ENCODE data around the gene GIPC3.

Gene GIPC3, protein sequence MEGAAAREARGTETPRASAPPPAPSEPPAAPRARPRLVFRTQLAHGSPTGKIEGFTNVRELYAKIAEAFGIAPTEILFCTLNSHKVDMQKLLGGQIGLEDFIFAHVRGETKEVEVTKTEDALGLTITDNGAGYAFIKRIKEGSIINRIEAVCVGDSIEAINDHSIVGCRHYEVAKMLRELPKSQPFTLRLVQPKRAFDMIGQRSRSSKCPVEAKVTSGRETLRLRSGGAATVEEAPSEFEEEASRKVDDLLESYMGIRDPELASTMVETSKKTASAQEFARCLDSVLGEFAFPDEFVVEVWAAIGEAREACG

DNA sequence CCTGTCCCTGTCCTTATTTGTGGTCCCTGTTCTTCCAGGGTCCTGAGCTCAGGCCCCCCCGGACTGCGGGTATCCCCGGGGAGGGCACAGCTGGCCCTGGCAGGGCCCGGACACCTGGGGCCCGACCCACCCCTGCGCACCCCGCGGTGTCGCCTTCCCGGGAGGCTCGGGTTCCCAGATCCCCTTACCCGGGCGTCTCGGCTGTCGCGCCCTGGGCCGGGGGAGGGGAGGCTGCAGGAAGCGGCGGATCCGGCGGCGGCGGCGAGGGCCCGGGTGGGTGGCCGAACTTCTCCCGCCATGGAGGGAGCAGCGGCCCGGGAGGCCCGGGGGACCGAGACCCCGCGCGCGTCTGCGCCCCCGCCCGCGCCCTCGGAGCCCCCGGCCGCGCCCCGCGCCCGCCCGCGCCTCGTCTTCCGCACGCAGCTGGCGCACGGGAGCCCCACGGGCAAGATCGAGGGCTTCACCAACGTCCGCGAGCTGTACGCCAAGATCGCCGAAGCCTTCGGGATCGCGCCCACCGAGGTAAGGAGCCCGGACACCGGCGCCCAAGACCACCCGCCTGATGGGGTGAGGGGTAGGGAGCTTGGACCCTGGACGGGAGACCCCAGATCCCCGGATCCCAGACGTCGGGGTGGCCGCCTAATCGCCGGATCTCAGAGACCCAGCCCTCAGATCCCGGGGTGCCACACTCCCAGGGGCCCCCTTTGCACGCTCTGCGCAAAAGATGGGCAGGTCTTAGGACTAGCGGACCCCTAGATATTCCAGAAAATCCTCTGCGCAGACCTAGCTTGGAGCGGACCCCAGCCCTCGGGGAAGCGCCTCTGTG is at the start of gene GIPC3:
Gene GIPC3, plus strand, starts transcription at position 178 of the 826 bp plus-strand sequence. Its CDS starts 120 bp downstream, at position 298.
- DNase-seq (ENCODE audit: low spot score), result no peak
- CTCF ChIA-PET, result interaction anchor here (0.7 to 1.4 kb wide), 2 partner anchors 10 to 218 kb away, joined by 3 to 4 read pairs; no protein-coding TSS in a partner anchor
- TF ChIP-seq, protein P1, sequence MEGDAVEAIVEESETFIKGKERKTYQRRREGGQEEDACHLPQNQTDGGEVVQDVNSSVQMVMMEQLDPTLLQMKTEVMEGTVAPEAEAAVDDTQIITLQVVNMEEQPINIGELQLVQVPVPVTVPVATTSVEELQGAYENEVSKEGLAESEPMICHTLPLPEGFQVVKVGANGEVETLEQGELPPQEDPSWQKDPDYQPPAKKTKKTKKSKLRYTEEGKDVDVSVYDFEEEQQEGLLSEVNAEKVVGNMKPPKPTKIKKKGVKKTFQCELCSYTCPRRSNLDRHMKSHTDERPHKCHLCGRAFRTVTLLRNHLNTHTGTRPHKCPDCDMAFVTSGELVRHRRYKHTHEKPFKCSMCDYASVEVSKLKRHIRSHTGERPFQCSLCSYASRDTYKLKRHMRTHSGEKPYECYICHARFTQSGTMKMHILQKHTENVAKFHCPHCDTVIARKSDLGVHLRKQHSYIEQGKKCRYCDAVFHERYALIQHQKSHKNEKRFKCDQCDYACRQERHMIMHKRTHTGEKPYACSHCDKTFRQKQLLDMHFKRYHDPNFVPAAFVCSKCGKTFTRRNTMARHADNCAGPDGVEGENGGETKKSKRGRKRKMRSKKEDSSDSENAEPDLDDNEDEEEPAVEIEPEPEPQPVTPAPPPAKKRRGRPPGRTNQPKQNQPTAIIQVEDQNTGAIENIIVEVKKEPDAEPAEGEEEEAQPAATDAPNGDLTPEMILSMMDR (conservative IDR thresholded peaks at IDR 0.05; ENCODE audit: low read depth), result no peak
- no peak within 1 kb of the TSS for H3K27ac ChIP-seq
- POLR2A ChIA-PET (ENCODE audit: low non-redundant PET), result no interaction called here

DNA sequence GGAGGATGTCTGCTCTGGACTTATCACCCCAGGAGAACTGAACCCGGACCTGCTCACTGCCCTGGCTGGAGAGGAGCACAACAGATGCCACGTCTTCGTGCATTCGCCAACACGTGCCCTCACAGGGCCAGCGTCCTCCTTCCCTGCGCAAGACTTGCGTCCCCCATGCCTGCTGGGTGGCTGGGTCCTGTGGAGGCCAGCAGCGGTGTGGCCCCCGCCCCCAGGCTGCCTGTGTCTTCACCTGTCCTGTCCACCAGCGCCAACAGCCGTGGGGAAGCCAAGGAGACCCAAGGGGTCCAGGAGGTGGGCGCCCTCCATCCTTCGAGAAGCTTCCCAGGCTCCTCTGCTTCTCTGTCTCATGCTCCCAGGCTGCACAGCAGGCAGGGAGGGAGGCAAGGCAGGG is 49.7 kb upstream of the GIPC3 start:
- no peak for DNase-seq (ENCODE audit: low spot score)
- ChIA-PET CTCF (no interaction called here), POLR2A (ENCODE audit: low non-redundant PET) (no interaction called here)
- TF ChIP-seq, protein P1 (conservative IDR thresholded peaks at IDR 0.05; ENCODE audit: low read depth), result no peak
- H3K27ac ChIP-seq, result no peak overlapping the region

DNA sequence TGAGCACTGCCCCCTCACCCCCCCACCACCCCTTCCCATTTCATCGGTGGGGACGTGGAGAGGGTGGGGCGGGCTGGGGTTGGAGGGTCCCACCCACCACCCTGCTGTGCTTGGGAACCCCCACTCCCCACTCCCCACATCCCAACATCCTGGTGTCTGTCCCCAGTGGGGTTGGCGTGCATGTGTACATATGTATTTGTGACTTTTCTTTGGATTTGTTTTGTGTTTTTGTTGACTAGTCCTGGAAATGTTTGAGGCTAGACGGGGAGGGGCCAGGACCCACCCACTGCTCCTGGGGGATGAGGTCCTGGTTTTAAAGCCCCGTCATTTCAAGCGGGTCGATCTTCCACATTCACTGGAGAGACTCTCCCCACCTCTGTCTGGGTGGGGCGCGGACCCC is 49.3 kb upstream of the GIPC3 start:
- ChIA-PET CTCF (no interaction called here), POLR2A (ENCODE audit: low non-redundant PET) (no interaction called here)
- TF ChIP-seq, protein P1 (conservative IDR thresholded peaks at IDR 0.05; ENCODE audit: low read depth), result no peak
- peak overlapping the region; percentile 45; the same call in 1 of the 2 replicates for H3K27ac ChIP-seq
- DNase-seq (ENCODE audit: low spot score), result no peak

DNA sequence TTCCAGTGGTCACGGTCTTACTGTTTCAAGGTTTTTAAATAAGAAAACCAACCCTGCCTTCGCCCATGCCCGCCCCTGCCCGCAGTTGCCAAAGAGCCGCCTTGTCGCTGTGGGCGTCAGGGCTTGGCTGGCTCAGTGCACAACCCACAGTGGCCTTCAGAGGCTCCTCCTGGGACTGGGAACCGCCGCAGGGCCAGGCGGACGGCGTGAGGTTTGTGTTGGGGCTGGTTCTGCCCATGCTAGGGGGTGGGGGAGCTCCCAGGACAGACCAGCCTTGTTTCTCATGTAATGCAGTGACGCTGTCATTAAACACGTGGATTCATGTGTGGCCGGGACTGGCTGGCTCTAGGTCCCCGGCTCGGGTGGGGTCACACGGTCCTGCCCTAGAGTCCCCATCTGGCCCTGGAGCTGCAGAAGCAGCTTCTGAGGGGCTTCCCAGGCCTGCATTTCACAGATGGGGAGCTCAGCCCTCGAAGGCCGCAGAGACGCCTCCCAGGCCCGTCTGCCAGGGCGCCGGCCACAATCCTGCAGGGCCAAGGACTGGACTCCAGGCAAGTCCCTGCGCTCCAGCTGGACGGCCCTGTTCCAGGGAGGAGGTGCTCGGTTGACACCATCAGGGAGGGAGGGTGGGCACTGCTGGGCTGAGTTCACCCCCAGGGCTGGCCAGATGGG is 48.7 kb upstream of the GIPC3 start:
- no peak for DNase-seq (ENCODE audit: low spot score)
- H3K27ac ChIP-seq, result peak overlapping the region; percentile 45
- POLR2A ChIA-PET (ENCODE audit: low non-redundant PET), result no interaction called here
- TF ChIP-seq, protein P1 (conservative IDR thresholded peaks at IDR 0.05; ENCODE audit: low read depth), result no peak
- CTCF ChIA-PET, result interaction anchor here (0.6 kb wide), 1 partner anchor 118 kb away, joined by 3 read pairs; no protein-coding TSS in a partner anchor

DNA sequence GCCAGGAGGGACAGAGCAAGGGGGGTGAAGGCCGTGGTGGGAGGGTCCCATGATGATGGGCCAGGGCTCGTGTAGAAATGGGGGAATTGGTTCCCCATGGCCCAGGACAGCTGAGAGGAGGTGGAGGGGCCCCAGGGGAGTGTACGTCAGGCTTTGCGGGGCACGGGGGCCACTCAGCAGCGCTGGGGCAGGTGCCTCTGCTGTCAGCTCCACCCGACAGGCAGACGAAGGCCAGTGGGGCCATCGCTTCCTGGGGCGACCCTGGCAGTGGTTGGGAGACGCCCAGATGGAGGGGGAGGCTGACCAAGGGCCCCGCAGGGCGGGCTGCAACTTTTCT is 48.2 kb upstream of the GIPC3 start:
- DNase-seq (ENCODE audit: low spot score), result no peak
- peak overlapping the region; percentile 45 for H3K27ac ChIP-seq
- ChIA-PET CTCF (interaction anchor here (0.6 kb wide), 1 partner anchor 117 kb away, joined by 3 read pairs; no protein-coding TSS in a partner anchor), POLR2A (ENCODE audit: low non-redundant PET) (no interaction called here)
- TF ChIP-seq, protein P1 (conservative IDR thresholded peaks at IDR 0.05; ENCODE audit: low read depth), result no peak

All from RWPE1 (cell line).